Epithelial cell of proximal tubule (primary cell): ENCODE data around the gene MOCS1. TPM values are rescaled to one million over a fixed set of nuclear protein-coding genes. Genes with fewer than 3 reads are reported as not detected.

ENCODE experiments used
- DNase-seq: peaks from one replicate; pipeline ENCODE4 v3.0.0-alpha.2; 2011; ENCODE audit warnings: low read depth
- H3K4me3 ChIP-seq: 2 replicates; pipeline ENCODE4 v1.5.1; 2011; ENCODE audit warnings: low read depth, mild to moderate bottlenecking, low read length
- CTCF ChIP-seq: conservative IDR thresholded peaks from 2 replicates; pipeline ENCODE4 v1.5.1; 2012; ENCODE audit warnings: low read depth, mild to moderate bottlenecking, low read length
- total RNA-seq: library from RNA; depleted of rRNA; stranded (reverse); fragments of >200 nt; gene quantifications from 2 replicates; pipeline ENCODE4 v1.2.3, GENCODE V29; 2015

MOCS1 gene
- total RNA-seq, 1 donor from 2014 or later = 6.5 TPM

DNA sequence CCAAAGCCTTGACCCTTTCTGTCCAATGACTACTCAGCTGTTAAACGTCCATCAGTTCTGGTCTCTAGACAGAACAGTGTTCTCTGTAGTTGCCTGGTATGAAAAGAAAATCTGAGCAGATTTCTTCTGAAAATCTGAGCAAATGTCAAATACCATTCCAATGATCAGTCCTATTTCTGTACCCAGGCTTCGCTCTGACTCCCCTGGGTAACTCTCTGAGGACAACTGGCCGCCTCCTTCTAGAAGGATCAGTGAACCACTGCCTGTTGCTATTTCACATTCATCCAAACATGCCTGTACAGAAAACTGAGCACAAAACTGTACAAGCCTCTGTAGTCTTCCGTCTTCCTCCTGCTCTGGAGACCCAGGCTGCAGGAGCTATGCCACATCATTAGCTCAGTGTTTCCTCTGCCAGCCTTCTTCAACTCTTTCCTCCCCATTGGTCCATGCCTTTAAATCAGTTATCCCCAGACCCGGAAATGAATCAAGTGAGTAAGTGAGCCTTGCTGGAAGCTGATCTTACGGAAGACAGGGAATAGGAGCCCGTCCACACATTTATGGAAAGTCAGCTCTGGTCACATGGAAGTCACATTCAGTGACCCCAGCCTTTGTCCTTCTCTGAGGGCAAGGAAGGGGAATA lies 78.8 kb downstream of the MOCS1 start:
- no peak overlapping the region for H3K4me3 ChIP-seq
- TF ChIP-seq CTCF = no peak
- DNase-seq = no peak

Other genes with a start within 250 kb of the MOCS1 start
- 0.22 and 0.69 TPM in 2 replicates for gene KIF6, start 209.1 kb downstream of the MOCS1 start, total RNA-seq
- 0.35 and 0.87 TPM in 2 replicates for gene DAAM2, start 142.1 kb downstream of the MOCS1 start, total RNA-seq